PC-3 (cell line): ENCODE data around the gene RAB31. TPM values are rescaled to one million over a fixed set of nuclear protein-coding genes. Genes with fewer than 3 reads are reported as not detected.
A peak's percentile ranks its signal among the peaks of the same experiment; 100 is the strongest.

Source experiments
- ATAC-seq: fragments of 200-7000 bp; cut with Tn5 transposase; 2 replicates; pipeline ENCODE4 v1.9.1; 2020; ENCODE audit warnings: mild to moderate bottlenecking, moderate library complexity
- BruUV-seq: library from RNA; stranded (reverse); fragments of 400-500 nt; replicated peaks from 2 replicates; lab custom pipeline; 2021; lab: Mats Ljungman, UMichigan
- CTCF ChIA-PET: fragments of 300-600 bp; sonication (Branson Sonifier 250); formaldehyde crosslinking; loops from one replicate; lab custom pipeline; 2022; ENCODE audit warnings: antibody characterized with exemption; lab: Charles Lee
- POLR2A ChIA-PET: fragments of 300-600 bp; sonication (Branson Sonifier 250); formaldehyde crosslinking; loops from one replicate; lab custom pipeline; 2022; ENCODE audit warnings: antibody characterized with exemption; ENCODE audit not compliant: unreplicated experiment; lab: Charles Lee
- DNase-seq: peaks from one replicate; pipeline ENCODE4 v3.0.0-alpha.2; 2015
- H2AFZ ChIP-seq: fragments of 300-600 bp; sonication (generic); 2 replicates; pipeline ENCODE4 v1.6.0; 2016; ENCODE audit warnings: antibody characterized with exemption, low read length
- H3F3A ChIP-seq: fragments of 300-600 bp; sonication (generic); one replicate; pipeline ENCODE4 v1.6.0; 2017; ENCODE audit warnings: antibody characterized with exemption, low read length, control low read depth, mild to moderate bottlenecking; ENCODE audit not compliant: unreplicated experiment
- H3K27ac ChIP-seq: fragments of 300-600 bp; sonication (generic); 2 replicates; pipeline ENCODE4 v1.5.1; 2016; ENCODE audit warnings: mild to moderate bottlenecking, low read length
- H3K27me3 ChIP-seq: fragments of 300-600 bp; sonication (generic); 2 replicates; pipeline ENCODE4 v1.6.1; 2016; ENCODE audit warnings: low read length, mixed read lengths
- H3K36me3 ChIP-seq: fragments of 300-600 bp; sonication (generic); 2 replicates; pipeline ENCODE4 v1.6.1; 2016; ENCODE audit warnings: low read depth, mixed run types, low read length, mixed read lengths
- H3K4me1 ChIP-seq: fragments of 300-600 bp; sonication (generic); 2 replicates; pipeline ENCODE4 v1.5.1; 2016; ENCODE audit warnings: low read length; ENCODE audit not compliant: insufficient read depth
- H3K4me2 ChIP-seq: fragments of 300-600 bp; sonication (generic); 2 replicates; pipeline ENCODE4 v1.6.0; 2016; ENCODE audit warnings: low read length
- H3K4me3 ChIP-seq: fragments of 300-600 bp; sonication (generic); 2 replicates; pipeline ENCODE4 v1.5.1; 2016; ENCODE audit warnings: mild to moderate bottlenecking, low read length, mixed read lengths
- H3K79me2 ChIP-seq: fragments of 300-600 bp; sonication (generic); 2 replicates; pipeline ENCODE4 v1.6.1; 2017; ENCODE audit warnings: low read length, mixed read lengths
- H3K9ac ChIP-seq: fragments of 300-600 bp; sonication (generic); 2 replicates; pipeline ENCODE4 v1.6.0; 2016; ENCODE audit warnings: mild to moderate bottlenecking, low read length
- H3K9me2 ChIP-seq: fragments of 300-600 bp; sonication (generic); replicated peaks from 2 replicates; pipeline ENCODE4 v1.6.1; 2016; ENCODE audit warnings: mixed run types, low read length, mixed read lengths
- H3K9me3 ChIP-seq: fragments of 300-600 bp; sonication (generic); 2 replicates; pipeline ENCODE4 v1.6.1; 2016; ENCODE audit warnings: low read length, mixed read lengths
- H4K20me1 ChIP-seq: fragments of 300-600 bp; sonication (generic); 2 replicates; pipeline ENCODE4 v1.6.1; 2016; ENCODE audit warnings: low read length, mixed read lengths
- CTCF ChIP-seq: fragments of 300-600 bp; sonication (generic); conservative IDR thresholded peaks from 2 replicates; pipeline ENCODE4 v1.5.1; 2017; ENCODE audit warnings: antibody characterized with exemption, low read depth, mild to moderate bottlenecking, low read length
- EZH2 ChIP-seq: fragments of 300-600 bp; sonication (generic); IDR thresholded peaks from one replicate; pipeline ENCODE4 v1.6.1; 2017; ENCODE audit warnings: antibody characterized with exemption, mild to moderate bottlenecking, low read length; ENCODE audit not compliant: unreplicated experiment
- EZH2phosphoT487 ChIP-seq: fragments of 300-600 bp; sonication (generic); IDR thresholded peaks from 2 replicates; pipeline ENCODE4 v1.6.1; 2018; ENCODE audit warnings: mild to moderate bottlenecking, antibody characterized with exemption, low read length, borderline replicate concordance
- intact Hi-C: fragments of 100-400 bp; cut with micrococcal nuclease; formaldehyde crosslinking; loops from 2 replicates; pipeline ENCODE4 v1.9.0; 2023
- total RNA-seq: library from RNA; depleted of rRNA; stranded (reverse); fragments of >200 nt; gene quantifications from 2 replicates; pipeline ENCODE4 v1.2.3, GENCODE V29; 2014

The RAB31 gene
- total RNA-seq, 1 experiment from 2014 or later = 3.8 TPM

GRCh38 chr18:9661564-9661963, 46.5 kb upstream of the RAB31 start:
- ATAC-seq = peak; percentile 17; the same call in 1 of the 2 replicates
- intact Hi-C loops = no loop called here

GRCh38 chr18:9663377-9663776, 44.7 kb upstream of the RAB31 start:
- Histone ChIP-seq H3K4me1 (peaks cover 13% of the 10 kb centered on the region), H2AFZ (no peak overlapping the region), H3K9me3 (no peaks in the 10 kb centered on the region), H3K36me3 (no peaks in the 10 kb centered on the region), H3F3A (peaks cover 7% of the 10 kb centered on the region), H3K9me2 (no peaks in the 10 kb centered on the region), H3K4me3 (no peak overlapping the region), H3K79me2 (0 out of 2 replicates have a peak, but pooled peaks cover 3% of the 10 kb centered on the region), H3K9ac (no peak overlapping the region), H4K20me1 (no peaks in the 10 kb centered on the region), H3K27me3 (no peaks in the 10 kb centered on the region), H3K27ac (no peak overlapping the region), H3K4me2 (no peak overlapping the region)
- TF ChIP-seq EZH2 = no peak
- DNase-seq (no peak), ATAC-seq (no peak)
- ChIA-PET CTCF (no interaction called here), POLR2A (interaction anchor here (0.6 kb wide), 1 partner anchor 242 kb away, joined by 4 read pairs; no protein-coding TSS in a partner anchor)
- intact Hi-C loops = no loop called here
- no TSS peak for BruUV-seq

More at GRCh38 chr18:9661564-9661963, 46.5 kb upstream of the RAB31 start:
- H3K4me1 ChIP-seq = peaks cover 25% of the 10 kb centered on the region
- no peak overlapping the region for H3K4me3 ChIP-seq
- peak; percentile 56 for DNase-seq
- no peaks in the 10 kb centered on the region for H4K20me1 ChIP-seq
- peaks cover 15% of the 10 kb centered on the region for H3F3A ChIP-seq
- no peak overlapping the region for H3K27ac ChIP-seq
- H3K79me2 ChIP-seq = 0 out of 2 replicates have a peak, but pooled peaks cover 3% of the 10 kb centered on the region
- ChIA-PET CTCF (interaction anchor here (0.6 to 1.5 kb wide), 7 partner anchors 12 to 561 kb away, joined by 3 to 16 read pairs (median 6); no protein-coding TSS in a partner anchor), POLR2A (interaction anchor here (0.5 kb wide), 2 partner anchors 69 to 147 kb away, joined by 3 to 5 read pairs; no protein-coding TSS in a partner anchor)
- no peaks in the 10 kb centered on the region for H3K36me3 ChIP-seq
- no TSS peak for BruUV-seq
- TF ChIP-seq EZH2phosphoT487 (no peak), CTCF (peak; percentile 68), EZH2 (no peak)
- H3K9ac ChIP-seq = no peak overlapping the region
- H3K9me2 ChIP-seq = no peaks in the 10 kb centered on the region
- no peak overlapping the region for H3K4me2 ChIP-seq
- H3K27me3 ChIP-seq = no peaks in the 10 kb centered on the region
- H3K9me3 ChIP-seq = no peaks in the 10 kb centered on the region
- H2AFZ ChIP-seq = no peak overlapping the region

- intact Hi-C loops = no loop called here
- DNase-seq = no peak
- Histone ChIP-seq H3K9me3 (no peaks in the 10 kb centered on the region), H3K4me3 (no peak overlapping the region), H3K27ac (no peak overlapping the region), H3K4me2 (no peak overlapping the region), H3F3A (no peaks in the 10 kb centered on the region), H4K20me1 (no peaks in the 10 kb centered on the region), H2AFZ (no peak overlapping the region), H3K36me3 (no peaks in the 10 kb centered on the region), H3K27me3 (no peaks in the 10 kb centered on the region), H3K4me1 (no peaks in the 10 kb centered on the region), H3K79me2 (0 out of 2 replicates have a peak, but pooled peaks cover 3% of the 10 kb centered on the region), H3K9ac (no peak overlapping the region), H3K9me2 (no peaks in the 10 kb centered on the region)
- ATAC-seq = no peak
- CTCF ChIA-PET = no interaction called here
- POLR2A ChIA-PET = no interaction called here
- no TSS peak for BruUV-seq
- TF ChIP-seq CTCF (no peak), EZH2 (no peak), EZH2phosphoT487 (no peak)
Observed at GRCh38 chr18:9665314-9665713, 42.8 kb upstream of the RAB31 start.
